M059J (cell line): ENCODE measurements around the gene DCAF5. TPM values are rescaled to one million over a fixed set of nuclear protein-coding genes. Genes with fewer than 3 reads are reported as not detected.
"Not testable (repeated sequence)": the region's sequence is repeated elsewhere in the genome, so short reads cannot be mapped to it uniquely, and the experiment has no call there.

Source experiments
- DNase-seq: peaks from one replicate; pipeline ENCODE4 v3.0.0-alpha.2; 2012; ENCODE audit warnings: low read depth
- total RNA-seq: library from RNA; depleted of rRNA; stranded (reverse); fragments of >200 nt; shearing (Covaris generic); gene quantifications from 2 replicates; pipeline ENCODE4 v1.2.3, GENCODE V29; 2014

The DCAF5 gene
- total RNA-seq, 1 experiment from 2014 or later, result 26.1 TPM

DNA sequence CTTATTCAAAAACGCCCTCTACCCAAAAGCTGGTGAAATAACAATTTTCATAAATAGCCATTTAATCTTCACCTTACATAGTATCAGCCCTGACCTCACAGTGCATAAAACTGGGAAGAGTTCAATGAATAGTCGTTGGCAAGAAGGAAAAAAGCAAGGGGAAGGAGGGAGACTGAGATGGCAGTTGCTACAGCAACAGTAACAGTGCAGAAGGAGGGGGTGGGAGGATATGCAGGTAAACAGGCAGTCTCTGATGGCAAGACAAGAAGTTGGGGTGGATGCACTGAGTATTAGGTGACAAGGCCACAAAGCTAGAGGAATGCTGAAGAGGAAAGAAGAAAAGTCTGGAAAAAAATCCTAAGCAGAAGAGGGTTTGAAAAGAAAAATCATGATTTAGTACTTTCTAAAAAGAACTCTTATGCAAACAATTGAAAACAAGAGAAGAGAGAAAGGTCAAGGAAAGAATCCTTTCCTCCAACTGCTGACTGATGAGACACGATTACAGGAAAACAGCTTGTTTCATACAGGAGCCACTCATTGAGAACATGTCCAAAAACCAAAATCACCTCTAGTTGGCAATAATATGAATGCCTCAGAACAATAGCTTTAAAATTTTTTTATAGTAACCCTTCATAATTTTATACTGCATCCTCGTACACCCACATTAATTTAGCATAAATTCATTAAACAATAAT, 56.0 kb downstream of the DCAF5 start:
- DNase-seq, result no peak

DNA sequence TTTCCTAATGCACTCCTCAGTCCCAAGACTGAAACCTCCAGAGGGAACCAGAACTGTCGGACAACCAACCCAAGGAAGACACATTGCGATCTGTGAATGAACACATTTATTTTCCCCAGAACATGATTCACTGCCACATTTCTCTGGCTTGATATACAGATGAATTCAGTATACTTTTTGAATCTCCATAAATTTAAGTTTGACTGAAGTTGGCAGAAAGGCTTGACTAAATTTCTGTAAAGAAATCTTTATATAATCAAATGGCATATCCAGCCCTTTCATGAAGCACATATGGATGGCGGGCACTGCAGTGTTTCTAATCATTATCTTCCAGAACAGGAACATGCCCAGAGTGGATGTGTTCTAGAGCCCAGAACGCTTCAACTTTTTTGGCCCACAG, 56.7 kb downstream of the DCAF5 start:
- DNase-seq, result no peak

GRCh38 chr14:69094481-69094880, 58.4 kb downstream of the DCAF5 start:
- no peak for DNase-seq

DNA sequence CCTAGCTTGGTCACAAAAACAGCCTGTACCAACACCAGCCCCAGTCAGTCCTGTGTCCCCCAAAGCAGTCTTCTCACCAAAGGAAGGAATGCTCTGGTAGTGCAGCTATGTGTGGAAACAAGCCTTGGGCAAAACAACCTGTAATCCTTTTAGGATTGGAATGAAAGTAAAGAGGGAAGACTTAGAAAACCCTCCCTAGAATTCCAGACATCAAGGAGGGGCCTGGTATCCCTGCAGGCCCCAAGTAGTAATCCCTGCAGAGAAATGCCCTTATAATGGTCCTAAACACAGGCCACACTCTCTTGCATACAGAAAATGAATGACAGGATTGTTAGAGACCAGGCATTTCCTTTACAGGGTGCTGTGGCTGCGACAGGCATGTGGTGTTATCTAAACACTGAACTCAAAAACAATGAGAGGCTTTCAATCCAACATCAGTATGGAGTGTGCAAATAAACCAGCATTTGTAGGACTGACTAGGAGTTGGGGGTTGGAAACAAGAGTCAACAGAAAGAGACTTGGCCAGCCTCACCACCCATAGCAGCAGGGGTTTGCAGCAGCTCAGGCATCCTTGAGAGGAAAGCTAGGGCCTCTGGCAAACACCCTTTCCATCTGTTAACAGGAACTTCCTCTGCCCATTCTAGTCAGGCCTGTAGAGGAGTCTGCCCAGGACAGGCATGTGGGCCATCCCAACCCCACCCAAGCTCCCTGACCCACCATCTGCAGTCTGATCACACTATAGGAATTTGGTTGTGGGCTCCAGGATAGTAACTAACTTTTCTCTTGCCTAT, 59.1 kb downstream of the DCAF5 start:
- DNase-seq, result peak; percentile 67

DNA sequence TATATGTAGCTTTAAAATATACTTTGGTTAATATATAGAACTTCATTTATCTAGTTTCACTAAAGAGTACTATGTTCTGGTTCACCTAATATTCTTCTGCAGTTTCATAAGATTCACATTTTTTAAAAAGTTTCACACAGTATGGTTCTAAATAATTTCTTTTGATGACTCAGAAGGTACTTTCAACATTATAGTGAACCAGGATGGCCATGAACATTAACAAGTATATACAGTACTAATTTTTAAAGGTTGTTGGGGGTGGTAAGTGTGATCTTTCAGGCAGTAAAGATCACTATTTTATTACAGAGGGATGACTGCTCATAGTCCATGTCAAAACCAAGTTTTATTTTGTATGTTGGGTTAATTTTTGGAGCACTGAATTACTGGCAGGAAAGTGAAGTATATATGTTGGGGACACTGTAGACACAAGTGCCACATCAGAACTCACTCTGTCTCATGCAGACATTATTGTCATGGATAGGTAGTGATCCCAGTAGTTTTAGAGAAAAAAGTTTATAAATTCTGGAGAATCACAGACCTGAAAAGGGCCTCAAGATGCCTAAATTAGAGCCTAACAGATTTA, 60.0 kb downstream of the DCAF5 start:
- DNase-seq, result no peak

GRCh38 chr14:69091695-69092094, 61.2 kb downstream of the DCAF5 start:
- no peak for DNase-seq

DNA sequence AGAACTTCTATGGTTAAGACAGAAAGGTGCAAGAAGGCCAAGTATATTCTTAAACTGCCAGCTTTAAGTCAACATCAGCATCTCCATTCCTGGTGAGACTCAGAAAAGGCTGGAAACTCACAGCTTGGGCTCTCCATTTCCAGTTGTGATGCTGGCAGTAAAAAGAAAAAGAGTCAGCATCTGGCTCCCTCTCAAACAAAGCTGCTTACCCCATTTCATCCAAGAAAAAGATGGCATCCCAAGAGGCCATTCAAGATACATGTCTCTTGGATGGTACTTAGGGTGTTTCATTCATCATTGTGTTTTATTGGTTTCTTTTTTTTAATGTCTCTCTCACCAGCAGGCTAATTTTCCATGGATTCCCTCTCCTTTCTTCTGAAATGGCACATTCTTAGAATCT, 61.9 kb downstream of the DCAF5 start:
- DNase-seq, result no peak

GRCh38 chr14:69090187-69090789, 62.6 kb downstream of the DCAF5 start:
- peak; percentile 51 for DNase-seq

GRCh38 chr14:69089046-69089445, 63.9 kb downstream of the DCAF5 start:
- DNase-seq, result no peak

GRCh38 chr14:69088586-69088985, 64.3 kb downstream of the DCAF5 start:
- peak; percentile 62 for DNase-seq

DNA sequence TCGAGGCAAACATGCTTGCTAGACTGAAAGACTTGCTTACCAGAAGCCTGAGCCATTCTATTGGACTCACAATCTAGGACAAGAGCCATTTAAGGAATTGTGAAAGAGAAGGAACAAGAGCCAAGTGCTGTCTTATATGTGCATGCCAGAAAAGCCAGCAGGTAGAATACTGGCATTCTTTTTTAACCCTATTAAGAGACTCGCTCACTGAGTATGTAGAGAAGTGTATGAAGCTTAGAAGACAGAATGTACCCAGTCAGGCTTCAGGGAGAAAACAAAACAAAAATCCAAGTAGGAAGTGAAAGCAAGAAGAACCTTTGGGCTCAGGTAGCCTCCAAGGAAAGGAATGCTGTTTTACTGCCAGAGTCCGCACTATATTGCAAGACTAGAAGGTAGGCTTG, 65.9 kb downstream of the DCAF5 start:
- no peak for DNase-seq

DNA sequence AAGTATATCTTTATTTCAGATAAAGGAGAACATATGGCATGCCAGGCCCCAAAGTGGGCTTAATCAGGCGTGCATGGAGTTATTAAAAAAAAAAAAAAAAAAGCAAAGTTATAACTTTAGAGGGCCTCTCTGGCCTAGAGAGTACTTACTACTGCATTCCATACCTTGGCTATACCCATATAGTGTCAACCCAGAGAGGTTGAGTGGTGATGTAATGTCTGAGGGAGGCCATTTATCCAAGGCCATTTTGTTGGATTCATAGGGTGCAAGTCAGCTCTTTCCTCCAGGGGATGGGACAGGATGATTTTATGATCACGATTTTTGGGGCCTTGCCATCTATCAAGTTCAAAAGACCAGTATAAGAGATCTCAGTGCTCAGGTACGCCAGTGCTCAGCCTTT, 66.4 kb downstream of the DCAF5 start:
- no peak for DNase-seq

- no peak for DNase-seq
Observed at GRCh38 chr14:69084023-69084422, 68.9 kb downstream of the DCAF5 start.

DNA sequence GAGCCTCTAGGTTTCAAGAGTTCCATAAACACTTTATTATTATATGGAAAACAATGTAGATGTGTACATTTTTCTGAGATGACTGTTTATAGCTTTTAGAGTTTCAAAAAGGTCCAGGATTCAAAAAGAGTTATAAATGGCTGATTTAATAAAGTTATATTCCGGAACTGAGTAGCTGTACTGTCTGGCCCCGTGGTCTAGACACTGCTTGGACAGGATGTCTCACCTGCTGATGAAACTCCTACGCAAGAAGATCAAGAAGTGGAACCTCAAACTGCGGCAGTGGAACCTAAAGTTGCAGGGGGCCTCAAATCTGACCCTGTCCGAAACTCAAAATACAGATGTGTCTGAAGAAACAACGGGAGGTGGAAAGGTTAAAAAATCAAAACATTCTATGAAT, 69.7 kb downstream of the DCAF5 start:
- DNase-seq, result no peak

DNA sequence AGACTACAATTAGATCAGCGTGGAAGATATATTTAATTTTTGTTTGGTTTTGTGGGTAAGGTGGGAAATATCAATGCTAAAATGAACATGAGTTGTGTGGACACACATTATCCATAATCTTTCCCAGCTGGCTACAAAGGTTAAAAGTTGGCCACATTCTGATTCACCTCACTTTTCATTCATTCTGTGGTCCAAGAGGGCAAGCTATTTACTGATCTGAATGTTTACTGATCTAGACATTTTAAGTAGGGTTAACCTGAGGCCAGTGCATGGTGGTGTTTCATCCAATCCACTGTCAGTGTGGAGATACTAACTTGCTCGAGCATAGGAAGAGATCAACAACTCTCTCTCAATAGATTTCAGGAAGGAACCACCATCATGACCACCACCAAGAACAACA, 71.6 kb downstream of the DCAF5 start:
- DNase-seq, result peak; percentile 60

GRCh38 chr14:69079747-69080146, 73.2 kb downstream of the DCAF5 start:
- DNase-seq, result no peak

- peak; percentile 85 for DNase-seq
Observed at GRCh38 chr14:69079188-69079742, 73.7 kb downstream of the DCAF5 start.

GRCh38 chr14:69077841-69078240, 75.1 kb downstream of the DCAF5 start:
- DNase-seq, result peak; percentile 93

GRCh38 chr14:69077185-69077584, 75.7 kb downstream of the DCAF5 start:
- not testable (repeated sequence) for DNase-seq

GRCh38 chr14:69076341-69076740, 76.6 kb downstream of the DCAF5 start:
- DNase-seq, result no peak

GRCh38 chr14:69073915-69074314, 79.0 kb downstream of the DCAF5 start:
- no peak for DNase-seq

- DNase-seq, result no peak
Observed at GRCh38 chr14:69073429-69073828, 79.5 kb downstream of the DCAF5 start.
